Liver (tissue), 3 donors: ENCODE results near the gene DGKB.

Source experiments
- ATF3 ChIP-seq: IDR thresholded peaks from 2 replicates; pipeline ENCODE4 v1.6.1; 2016; ENCODE audit warnings: antibody characterized with exemption
- CTCF ChIP-seq: fragments of 150-350 bp; IDR thresholded peaks from 2 replicates; pipeline ENCODE4 v1.5.1; 2017; ENCODE audit warnings: improper control_type of control experiment, low read depth, low read length; ENCODE audit not compliant: missing input control
- FOXA1 ChIP-seq: IDR thresholded peaks from 2 replicates; pipeline ENCODE4 v1.6.1; 2016; ENCODE audit warnings: antibody characterized with exemption
- FOXA2 ChIP-seq: IDR thresholded peaks from 2 replicates; pipeline ENCODE4 v1.6.1; 2016; ENCODE audit warnings: antibody characterized with exemption
- JUND ChIP-seq, 2 donors: IDR thresholded peaks; 2 replicates each; pipeline ENCODE4 v1.6.1; 2016; ENCODE audit warnings: antibody characterized with exemption in 2 of 2
- MAX ChIP-seq: IDR thresholded peaks from 2 replicates; pipeline ENCODE4 v1.6.1; 2016; ENCODE audit warnings: antibody characterized with exemption
- NR2F2 ChIP-seq: IDR thresholded peaks from 2 replicates; pipeline ENCODE4 v1.6.1; 2016; ENCODE audit warnings: antibody characterized with exemption
- RAD21 ChIP-seq, 2 donors: IDR thresholded peaks; 2 replicates each; pipeline ENCODE4 v1.6.1; 2016; ENCODE audit warnings: antibody characterized with exemption in 2 of 2, mild to moderate bottlenecking in 2 of 2
- REST ChIP-seq: IDR thresholded peaks from 2 replicates; pipeline ENCODE4 v1.6.1; 2016; ENCODE audit warnings: antibody characterized with exemption, mild to moderate bottlenecking
- YY1 ChIP-seq: IDR thresholded peaks from 2 replicates; pipeline ENCODE4 v1.6.1; 2016; ENCODE audit warnings: antibody characterized with exemption, mild to moderate bottlenecking
- ZBTB33 ChIP-seq: IDR thresholded peaks from 2 replicates; pipeline ENCODE4 v1.6.1; 2016; ENCODE audit warnings: antibody characterized with exemption
- donor health status: healthy.
- donor health status: healthy.

GRCh38 chr7:14688208-14688607, 214.3 kb downstream of the DGKB start:
- no peak for TF ChIP-seq CTCF
- no peak for TF ChIP-seq MAX
- no peak for TF ChIP-seq REST
- no peak for TF ChIP-seq RAD21 (IDR thresholded peaks at IDR 0.05)
- no peak for TF ChIP-seq ZBTB33
- TF ChIP-seq ATF3 = no peak
- no peak for TF ChIP-seq YY1
- no peak for TF ChIP-seq NR2F2
- TF ChIP-seq JUND (IDR thresholded peaks at IDR 0.05) = no peak
- TF ChIP-seq FOXA1 = no peak
- TF ChIP-seq FOXA2 = no peak
